GM19397 (cell line): Measurements from ENCODE around the gene WAPL.
A peak's percentile ranks its signal among the peaks of the same experiment; 100 is the strongest.

Source experiments
- ATAC-seq: cut with Tn5 transposase; IDR thresholded peaks from one replicate; pipeline ENCODE4 v1.9.1; 2021; ENCODE audit warnings: mild to moderate bottlenecking, moderate library complexity; ENCODE audit not compliant: unreplicated experiment

WAPL gene

DNA sequence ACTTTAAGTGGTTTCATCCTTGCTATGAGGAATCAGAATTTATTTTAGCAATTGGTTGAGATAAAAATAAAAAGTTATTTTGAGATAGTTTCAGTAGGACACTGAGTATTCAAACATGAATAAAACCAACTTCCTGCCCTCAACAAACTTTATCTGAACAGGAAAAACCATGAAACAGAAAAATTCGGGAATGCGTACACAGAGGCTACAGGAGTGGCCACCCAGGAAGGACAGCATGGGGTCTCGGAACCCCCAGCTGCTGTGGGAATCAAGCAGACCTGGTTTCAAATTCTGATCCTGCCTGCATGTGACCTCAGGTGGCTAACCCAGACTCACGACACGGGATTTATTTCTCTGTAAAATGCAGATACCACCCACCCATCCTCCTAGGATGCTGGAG, 106.0 kb downstream of the WAPL start:
- ATAC-seq, result no peak

DNA sequence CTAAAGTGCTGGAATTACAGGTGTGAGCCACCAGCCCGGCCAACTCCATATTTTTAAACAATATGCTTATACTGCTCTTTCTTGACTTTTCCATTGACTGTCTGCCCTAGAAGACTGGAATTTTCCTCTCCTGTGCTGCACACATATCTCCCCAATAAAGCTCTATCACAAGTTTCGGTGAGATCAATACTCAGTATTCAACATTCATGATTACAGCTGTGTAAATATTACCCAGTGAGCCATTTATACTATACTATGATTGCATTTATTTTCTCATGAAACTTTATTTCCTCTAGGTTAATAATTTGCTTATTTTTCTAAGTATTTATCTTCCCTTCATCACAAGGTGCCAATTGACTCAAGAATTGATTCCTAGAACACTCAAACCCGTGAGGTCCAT, 106.5 kb downstream of the WAPL start:
- ATAC-seq, result no peak

DNA sequence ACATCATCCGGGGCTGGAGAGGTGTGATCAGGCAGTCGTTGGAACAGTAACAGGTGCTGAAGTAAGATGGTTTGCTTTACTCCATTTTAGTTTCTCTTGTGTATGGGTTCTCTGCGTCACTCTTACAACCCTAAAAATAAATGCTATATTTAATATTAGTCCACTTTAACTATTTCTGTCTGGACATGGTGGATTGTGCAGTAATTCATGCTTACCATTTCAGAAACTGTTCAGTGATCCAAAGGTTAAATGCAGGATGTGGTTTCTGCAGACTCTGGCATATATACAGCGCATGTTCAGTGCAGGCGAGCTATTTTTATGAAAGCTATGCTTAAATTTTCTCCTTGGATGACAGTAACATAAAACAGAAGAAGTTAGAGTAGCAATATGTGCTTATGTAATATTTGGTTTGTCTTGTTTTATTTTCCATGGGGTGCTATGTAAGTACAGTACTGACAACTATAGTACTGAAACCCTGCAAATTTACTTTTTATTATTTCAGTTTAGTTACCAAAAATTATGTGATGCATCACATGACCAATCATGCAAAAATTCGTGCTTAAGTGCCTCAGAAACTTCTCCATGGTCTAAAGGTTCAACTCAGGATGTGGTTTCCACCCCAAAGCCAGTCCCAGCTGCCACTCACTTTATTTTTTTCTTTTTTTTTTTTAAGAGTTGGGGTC, 108.4 kb downstream of the WAPL start:
- ATAC-seq, result peak; percentile 65

DNA sequence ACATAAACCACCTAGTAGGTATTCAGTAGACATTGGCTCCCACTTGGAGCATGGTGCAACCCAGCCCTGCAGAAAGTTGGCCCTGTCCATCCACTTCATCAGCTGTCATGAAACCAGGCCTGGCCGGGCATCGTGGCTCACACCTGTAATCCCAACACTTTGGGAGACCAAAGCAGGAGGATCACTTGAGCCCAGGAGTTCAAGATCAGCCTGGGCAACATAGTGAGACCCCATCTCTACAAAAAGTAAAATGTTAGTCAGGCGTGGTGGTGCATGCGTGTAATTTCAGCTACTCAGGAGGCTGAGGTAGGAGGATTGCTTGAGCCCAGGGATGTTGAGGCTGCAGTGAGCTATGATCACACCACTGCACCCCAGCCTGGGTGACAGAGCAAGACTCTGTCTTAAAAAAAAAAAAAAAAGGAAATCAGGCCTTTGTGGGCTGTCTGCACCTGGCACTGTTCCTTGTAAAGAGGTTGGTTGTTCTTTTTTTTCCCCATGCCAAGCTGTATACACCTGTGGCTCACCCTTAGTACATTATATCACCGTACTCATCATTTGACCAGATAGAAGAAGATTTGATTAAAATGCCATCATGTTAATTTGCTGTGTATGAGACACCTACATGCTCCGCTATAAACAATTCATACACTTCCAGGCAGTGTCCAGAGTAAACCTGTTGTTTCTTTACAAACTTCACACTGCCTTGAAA, 109.6 kb downstream of the WAPL start:
- no peak for ATAC-seq

DNA sequence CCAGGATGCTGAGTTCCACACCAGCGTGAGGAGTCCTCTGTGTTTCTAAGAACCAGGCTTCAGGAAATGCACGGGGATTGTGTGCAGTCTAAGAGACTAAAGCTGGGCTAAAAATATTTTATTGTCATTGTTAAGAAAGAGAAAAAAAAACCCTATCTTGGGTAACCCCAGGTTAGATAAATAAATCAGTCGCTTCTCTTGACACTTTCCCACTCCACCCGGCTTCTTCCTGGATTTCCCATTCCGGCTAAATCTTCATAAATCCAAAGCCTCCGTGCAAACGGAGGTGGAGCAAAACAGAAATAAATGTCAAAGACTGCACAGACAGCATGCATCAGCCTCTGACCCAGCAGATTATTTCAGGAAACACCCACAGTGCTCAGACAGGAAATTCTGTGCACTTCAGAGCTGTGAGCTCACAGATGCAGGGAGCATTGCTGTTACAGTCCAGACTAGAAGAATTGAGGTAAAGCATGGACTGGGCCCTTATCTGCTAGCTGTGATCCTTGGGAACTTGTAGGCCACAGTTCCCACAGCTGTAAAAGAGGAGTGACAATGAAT, 110.2 kb downstream of the WAPL start:
- ATAC-seq, result peak; percentile 52

DNA sequence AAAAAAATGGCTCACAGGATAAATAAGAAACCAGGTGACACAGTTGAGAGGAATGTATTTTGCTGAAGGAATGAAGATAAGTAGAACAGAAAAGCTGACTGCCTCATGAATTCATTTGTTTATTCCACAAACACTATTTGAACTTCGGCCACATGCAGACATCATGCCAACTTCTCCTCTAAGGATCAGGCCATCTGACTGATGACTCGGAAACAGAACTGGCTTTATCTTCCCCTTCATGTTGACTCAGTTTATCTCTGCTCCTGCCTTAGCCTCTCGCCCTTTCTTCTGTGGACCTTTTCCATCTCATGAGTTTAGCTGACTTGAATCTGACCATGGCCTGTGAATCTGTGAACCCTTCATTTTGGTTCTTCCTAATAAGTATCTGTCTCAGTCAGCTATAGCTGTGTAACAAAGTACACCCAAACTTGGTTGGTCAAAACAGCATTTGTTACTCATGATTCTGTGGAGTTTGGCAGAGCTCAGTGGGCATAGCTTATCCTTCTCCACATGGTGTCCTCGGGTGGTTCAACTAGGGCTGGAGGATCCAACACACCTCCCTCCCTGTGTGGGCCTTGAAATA, 111.0 kb downstream of the WAPL start:
- ATAC-seq, result no peak

DNA sequence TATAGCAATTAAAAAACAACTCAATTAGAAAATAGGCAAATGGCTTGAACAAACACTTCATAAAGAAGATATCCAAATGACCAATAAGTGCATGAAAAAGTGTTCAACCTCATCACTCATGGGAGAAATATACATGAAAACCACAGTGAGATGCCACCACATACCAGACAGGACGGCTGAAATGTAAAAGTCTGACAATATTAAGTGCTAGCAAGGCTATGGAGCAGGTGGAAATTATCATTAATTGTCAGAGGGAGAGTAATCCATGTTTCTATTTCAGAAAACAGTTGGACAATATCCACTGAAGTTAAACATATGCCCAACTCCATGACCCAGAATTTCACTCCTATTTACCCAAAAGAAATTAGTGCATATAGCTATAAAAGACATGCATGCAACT, 112.4 kb downstream of the WAPL start:
- no peak for ATAC-seq

DNA sequence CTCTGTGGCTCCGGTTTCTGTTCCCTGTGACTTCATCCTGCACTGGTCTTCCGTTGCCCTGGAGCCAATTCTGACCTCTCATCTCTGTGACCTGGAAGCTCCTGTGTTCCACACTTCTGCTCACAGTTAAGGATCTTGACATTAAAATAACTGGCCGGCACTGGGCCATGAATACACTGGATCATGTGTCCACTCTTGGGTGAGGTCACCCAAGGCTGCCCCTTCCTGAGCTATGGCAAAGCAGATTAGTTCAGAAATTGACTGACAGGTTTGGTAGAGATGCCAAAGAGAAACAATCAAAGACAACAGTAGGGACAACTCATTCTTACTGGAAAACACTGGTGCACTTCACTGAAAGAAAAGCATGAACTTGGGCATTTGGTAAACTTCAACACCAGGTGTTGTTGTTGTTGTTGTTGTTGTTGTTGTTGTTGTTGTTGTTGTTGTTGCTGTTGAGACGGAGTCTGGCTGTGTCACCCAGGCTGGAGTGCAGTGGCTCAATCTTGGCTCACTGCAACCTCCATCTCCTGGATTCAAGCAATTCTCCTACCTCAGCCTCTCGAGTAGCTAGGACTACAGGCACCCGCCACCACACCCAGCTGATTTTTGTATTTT, 118.3 kb downstream of the WAPL start:
- no peak for ATAC-seq

DNA sequence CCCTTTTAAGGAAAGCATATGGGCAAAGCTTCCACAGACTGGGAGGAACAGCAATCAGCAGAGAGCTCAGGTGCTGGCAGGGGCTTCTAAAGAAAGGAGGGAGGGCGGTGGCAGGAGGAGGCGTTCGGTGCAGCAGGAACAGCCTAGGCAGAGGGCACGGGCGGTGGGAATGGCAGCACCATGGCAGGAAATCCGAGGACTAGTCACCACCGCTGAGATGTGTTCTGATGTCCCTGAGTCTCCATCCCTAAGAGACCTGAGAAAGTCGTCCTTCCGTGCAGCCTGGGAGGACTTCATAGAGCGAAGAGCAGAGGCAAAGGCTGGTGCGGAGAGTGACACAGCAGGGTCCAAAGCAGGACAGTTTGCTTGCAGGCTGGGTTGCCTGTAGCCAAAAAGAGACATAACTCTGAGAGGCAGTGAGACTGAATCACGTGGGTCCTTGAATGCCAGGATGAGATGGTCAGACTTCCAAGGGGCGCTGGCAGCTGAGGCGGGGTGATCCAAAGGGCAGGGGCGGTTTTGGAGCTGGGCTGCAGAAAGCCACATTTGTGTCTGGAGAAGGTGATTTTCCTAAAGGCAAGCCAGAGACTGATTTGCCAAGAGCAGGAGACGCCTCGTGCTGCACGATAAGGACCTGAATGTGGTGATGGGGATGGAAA, 119.2 kb downstream of the WAPL start:
- no peak for ATAC-seq

DNA sequence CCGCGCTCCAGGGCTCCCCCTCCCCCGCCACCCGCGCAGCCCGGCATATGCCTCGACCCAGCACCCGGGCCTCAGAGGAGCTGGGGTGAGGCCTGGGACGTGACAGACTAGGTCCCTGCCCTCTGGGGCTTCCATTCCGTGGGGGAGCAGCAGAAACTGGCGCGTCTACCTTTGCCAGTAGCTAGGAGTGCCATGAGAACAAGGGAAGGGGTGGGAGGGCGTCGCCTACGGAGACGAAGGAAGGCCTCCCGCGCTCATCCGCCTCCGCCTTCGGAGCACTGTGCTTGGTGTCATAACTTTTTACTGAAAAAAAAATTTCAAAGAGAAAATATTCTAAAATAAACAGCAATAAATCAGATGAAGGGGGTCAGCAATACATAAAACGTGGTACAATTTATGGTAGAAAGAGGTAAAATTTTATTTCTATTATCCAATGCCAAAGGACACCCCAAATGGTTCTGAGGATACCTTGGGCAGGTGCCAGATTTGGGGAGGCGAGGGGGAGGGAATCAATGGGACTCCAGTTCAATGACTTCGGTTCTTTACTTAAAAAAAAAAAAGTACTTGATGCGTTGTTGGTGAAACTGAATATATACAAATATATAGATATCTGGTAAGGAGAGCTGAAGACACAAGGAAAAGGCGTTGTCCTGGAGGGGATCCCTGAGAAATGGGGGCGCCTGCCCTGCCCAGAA, 119.9 kb downstream of the WAPL start:
- no peak for ATAC-seq

DNA sequence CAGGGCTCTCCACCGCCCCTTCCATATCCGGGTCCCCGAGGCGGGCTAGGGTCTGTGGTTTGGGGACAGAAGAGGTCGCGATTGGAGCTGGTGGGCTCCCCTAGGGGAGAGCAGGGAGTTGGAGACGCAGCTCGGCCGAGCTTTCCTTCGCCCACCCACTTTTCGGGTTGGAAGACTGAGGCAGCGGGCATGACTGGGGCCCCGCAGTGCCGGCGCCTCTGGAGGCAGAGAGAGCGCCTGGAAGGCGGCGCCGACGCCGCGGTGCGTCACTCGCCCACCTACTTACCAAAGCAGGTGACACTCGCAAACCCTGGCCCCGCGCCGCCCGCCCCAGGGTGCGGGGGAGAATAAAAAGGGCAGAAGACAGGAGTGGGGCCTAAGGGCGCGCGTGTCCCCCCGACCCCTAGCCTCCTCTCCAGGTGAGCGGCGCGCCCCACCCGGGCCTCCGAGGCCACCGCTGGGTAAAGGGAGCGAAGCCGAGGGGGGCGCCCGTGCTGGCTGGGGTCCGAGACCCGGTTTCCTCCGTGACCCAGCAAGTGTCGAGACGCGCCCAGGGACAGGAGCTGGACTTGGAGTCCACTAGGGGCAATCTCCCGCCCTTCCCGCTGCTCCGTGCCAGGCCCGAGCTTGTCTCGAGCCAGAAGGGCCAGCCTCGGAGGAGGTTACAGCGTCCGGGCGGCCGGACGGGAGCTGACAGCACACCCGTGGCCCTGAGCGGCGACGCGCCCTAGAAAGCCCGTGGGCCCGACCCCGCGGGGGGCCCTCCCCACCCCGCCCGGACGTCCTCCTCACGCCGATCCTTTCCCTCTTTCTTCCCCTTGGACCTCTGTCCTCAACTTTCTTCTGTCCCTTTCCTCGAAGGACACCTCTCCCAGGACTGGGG, 120.6 kb downstream of the WAPL start:
- ATAC-seq, result peak; percentile 22

DNA sequence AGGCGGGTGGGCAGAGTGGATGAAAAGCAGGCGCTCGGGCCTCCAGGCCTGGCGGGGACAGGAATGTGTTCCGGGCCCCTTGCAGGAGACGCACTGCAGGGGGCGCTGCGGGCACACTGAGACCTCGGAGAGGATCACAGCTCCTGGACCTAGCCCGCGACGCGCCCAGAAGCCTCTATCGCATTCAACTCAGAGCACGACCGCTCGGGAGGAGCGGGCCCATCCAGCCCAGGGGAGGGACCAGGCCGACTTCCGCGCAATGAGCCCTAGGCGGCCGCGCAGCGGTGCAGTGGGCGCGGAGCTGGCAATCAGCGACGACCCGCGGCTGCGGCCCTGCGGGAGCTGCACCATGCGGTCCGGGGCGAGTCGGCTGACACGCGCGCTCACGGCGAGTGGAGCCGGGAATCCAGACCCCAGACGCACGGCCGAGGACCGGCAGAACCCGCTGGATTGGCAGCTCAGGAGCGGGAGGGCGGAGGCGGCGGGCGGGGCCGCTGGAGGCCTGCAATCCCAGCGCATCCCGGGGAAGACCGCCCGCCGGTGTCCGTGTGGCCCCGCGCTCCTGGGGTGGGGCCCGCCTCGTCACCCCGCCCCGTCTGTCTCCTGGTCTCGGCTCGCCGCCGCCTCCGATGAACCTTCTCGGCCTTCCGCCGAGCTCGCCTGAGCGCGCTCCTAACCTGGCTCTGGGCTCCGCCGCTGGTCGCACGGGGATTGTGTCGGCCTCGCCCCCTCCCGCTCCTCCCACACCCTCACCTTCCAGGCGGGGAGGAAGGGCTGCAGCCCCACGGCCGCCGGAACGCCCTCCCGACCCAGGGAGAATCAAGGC, 121.5 kb downstream of the WAPL start:
- peak; percentile 93 for ATAC-seq

DNA sequence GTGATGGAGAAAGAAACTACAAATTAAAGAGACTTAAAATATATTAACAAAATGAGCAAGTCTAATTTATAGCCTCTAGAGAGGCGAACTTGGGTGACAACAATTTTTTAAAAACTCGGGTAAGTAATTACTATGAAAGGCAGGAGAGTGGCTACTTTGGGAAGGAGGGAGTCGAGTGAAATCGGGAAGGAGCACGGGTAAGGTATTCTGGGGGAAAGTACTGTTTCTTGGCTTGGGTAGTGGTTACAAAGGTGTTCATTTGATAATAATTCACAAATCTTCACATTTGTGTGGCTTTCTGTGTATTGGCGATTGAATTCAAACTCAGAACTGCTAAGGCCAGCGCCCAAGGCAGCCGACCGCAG, 122.1 kb downstream of the WAPL start:
- no peak for ATAC-seq

DNA sequence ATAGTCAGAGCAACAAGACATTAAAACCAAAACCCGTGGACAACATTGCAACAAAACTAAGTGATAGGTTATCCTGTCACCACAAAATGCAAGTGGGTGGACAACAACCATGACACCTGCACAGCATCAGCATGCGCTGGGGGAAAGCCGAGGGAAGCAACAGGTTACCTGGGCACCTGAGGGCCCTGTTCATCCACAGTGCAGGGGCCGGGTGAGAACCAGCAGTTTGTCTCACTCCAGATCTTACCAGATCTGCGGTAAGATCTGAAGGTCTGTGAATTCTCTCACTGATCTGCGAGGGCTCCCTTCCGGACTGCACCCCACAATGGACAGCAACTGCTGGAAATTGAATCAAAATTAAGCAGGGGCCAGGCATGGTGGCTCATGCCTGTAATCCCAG, 124.5 kb downstream of the WAPL start:
- no peak for ATAC-seq

DNA sequence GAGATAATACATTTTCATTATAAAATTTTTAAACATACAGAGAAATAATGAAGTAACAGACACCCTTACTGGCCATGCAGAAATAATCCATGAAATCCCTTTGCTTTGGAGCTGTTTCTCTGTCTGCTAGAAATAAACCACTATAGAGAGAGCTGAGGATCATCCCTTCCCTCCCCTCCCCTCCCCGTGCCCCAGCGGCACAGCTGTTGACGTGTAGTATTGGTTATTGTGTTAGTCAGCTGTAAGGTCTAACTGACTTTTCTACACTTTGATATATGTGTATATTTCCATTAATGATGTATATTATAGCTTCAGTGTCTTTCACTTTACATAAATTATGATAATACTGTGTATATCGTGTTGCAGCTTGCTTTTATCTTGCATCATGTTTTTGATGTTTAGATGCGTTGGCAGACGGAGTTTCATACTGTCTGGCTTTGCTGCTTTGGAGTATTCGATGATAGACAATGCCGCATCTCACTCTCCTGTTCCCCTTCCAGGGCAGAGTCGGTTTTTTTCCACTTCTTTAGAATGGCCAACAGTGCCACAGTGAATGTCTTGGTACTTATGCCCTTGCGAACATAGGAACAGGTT, 127.6 kb downstream of the WAPL start:
- no peak for ATAC-seq

DNA sequence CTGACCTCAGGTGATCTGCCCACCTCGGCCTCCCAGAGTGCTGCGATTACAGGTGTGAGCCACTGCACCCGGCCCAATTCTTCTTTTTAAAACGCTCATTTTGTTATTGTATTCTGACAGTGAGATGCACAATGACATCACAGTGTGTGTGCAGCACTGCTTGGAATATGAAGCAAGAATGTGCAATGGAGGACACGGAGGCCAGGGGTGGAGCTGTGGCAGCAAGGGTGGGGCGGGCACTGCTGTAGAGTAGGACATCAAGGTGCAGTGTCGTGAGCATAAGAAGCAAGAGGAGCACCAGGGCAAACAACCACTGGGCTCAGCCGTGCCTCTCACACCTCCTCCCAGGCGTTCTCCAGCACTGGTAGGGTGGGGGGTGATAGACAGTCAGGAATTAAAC, 128.2 kb downstream of the WAPL start:
- ATAC-seq, result no peak

DNA sequence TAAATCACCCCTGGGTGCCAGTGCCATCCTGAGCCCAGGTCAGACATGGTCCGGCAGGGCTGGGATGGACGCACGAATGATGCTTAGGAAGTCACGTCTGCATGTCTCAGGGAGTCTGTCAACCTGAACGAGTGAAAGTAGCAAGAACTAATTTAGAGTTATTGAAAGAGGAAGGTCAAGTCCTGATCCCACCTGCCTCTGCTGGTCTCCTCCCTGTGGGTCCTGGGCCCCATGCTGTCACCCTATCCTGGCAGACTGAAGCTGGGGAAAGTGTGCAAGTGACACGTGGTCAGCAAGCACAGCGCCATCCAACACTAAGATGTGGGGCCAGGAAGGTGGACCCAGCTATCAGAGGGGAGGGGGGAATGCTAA, 128.9 kb downstream of the WAPL start:
- ATAC-seq, result no peak

DNA sequence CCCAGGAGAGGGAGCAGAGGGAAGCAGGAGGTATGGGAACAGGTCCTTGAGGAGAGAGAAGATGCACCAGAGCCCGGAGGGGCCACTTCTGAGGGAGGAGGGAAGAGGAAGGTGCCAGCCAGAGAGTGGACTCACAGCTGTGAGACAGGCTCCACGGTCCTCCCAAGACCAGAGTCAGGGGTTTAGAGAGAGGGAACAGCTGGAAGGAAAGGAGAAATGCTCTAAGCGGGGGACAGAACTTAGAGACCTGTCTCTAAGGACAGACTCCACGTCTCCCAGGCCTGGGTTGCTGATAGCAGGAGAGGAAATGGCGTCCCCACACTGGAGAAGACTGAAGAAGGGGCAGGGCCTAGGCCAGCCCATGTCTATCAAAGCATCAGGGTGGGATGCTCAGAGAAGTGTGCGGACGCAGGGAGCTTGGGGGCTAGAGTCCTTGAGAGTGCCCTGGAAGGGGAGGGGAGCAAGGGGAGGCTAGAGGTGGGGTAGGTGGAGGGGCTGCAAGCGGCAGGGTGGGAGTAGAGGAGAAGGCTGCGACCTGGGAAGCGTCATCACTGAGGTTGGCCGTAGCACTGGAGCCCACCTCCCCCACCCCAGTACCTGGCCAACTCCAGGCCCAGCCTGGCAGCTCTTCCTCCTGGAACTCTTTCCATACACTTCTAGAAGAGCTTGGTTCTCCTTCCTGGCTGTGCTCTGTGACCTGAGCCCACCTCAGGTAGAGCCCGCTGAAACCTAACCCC, 129.4 kb downstream of the WAPL start:
- no peak for ATAC-seq
